DND-41 (cell line): ENCODE measurements around the gene SPDYE3.
"Not testable (repeated sequence)": the region's sequence is repeated elsewhere in the genome, so short reads cannot be mapped to it uniquely, and the experiment has no call there.

ENCODE experiments used
- ATAC-seq: fragments of 200-7000 bp; cut with Tn5 transposase; 3 replicates; pipeline ENCODE4 v1.9.1; 2021; ENCODE audit warnings: low read depth; ENCODE audit not compliant: insufficient read depth
- DNase-seq: peaks from one replicate; pipeline ENCODE4 v3.0.0-alpha.2; 2020
- H2AFZ ChIP-seq: 2 replicates; pipeline ENCODE4 v1.6.0; 2012; ENCODE audit warnings: low read depth, low read length
- H3K27ac ChIP-seq: 2 replicates; pipeline ENCODE4 v1.5.1; 2012; ENCODE audit warnings: low read length, inconsistent platforms
- H3K27me3 ChIP-seq: fragments of 200-600 bp; sonication (generic); 2 replicates; pipeline ENCODE4 v1.6.0; 2012; ENCODE audit warnings: low read length, mild to moderate bottlenecking, inconsistent platforms; ENCODE audit not compliant: insufficient read depth, poor library complexity
- H3K36me3 ChIP-seq: 2 replicates; pipeline ENCODE4 v1.5.1; 2012; ENCODE audit warnings: low read length, inconsistent platforms; ENCODE audit not compliant: insufficient read depth
- H3K4me1 ChIP-seq: 2 replicates; pipeline ENCODE4 v1.5.1; 2012; ENCODE audit warnings: mild to moderate bottlenecking, low read length; ENCODE audit not compliant: insufficient read depth
- H3K4me2 ChIP-seq: 2 replicates; pipeline ENCODE4 v1.6.0; 2012; ENCODE audit warnings: mild to moderate bottlenecking, moderate library complexity, low read length, inconsistent platforms; ENCODE audit not compliant: insufficient read depth
- H3K4me3 ChIP-seq, 2 experiments: fragments of 200-600 bp in 1 of 2; shearing (Covaris generic) in 1 of 2; 2 replicates each; pipeline ENCODE4 v1.5.1; 2012 to 2016; ENCODE audit warnings: inconsistent platforms in 2 of 2, low read length in 2 of 2, mild to moderate bottlenecking in 2 of 2, low read depth in 1 of 2, moderate library complexity in 1 of 2
- H3K79me2 ChIP-seq: 2 replicates; pipeline ENCODE4 v1.6.0; 2012; ENCODE audit warnings: low read length, inconsistent platforms; ENCODE audit not compliant: insufficient read depth
- H3K9ac ChIP-seq: 2 replicates; pipeline ENCODE4 v1.6.0; 2012; ENCODE audit warnings: low read depth, mild to moderate bottlenecking, inconsistent platforms, low read length, moderate library complexity
- H3K9me3 ChIP-seq: 2 replicates; pipeline ENCODE4 v1.5.1; 2012; ENCODE audit warnings: low read length, moderate library complexity, mild to moderate bottlenecking, inconsistent platforms; ENCODE audit not compliant: insufficient read depth, severe bottlenecking
- H4K20me1 ChIP-seq: 2 replicates; pipeline ENCODE4 v1.6.0; 2012; ENCODE audit warnings: low read length; ENCODE audit not compliant: insufficient read depth

SPDYE3 gene, protein sequence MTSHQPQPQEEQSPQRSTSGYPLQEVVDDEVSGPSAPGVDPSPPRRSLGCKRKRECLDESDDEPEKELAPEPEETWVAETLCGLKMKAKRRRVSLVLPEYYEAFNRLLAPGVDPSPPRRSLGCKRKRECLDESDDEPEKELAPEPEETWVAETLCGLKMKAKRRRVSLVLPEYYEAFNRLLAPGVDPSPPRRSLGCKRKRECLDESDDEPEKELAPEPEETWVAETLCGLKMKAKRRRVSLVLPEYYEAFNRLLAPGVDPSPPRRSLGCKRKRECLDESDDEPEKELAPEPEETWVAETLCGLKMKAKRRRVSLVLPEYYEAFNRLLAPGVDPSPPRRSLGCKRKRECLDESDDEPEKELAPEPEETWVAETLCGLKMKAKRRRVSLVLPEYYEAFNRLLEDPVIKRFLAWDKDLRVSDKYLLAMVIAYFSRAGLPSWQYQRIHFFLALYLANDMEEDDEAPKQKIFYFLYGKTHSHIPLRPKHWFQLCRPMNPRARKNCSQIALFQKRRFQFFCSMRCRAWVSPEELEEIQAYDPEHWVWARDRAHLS

GRCh38 chr7:100307402-100307801 lies at the start of gene SPDYE3:
SPDYE3 (plus strand) TSS chr7:100307702; CDS start chr7:100307886, 184 bp downstream.
- H3K4me1 ChIP-seq, H3K27me3 ChIP-seq, H2AFZ ChIP-seq, H3K4me3 ChIP-seq, H4K20me1 ChIP-seq, H3K79me2 ChIP-seq, H3K36me3 ChIP-seq, H3K4me2 ChIP-seq, ATAC-seq, H3K9ac ChIP-seq, DNase-seq, H3K9me3 ChIP-seq, H3K27ac ChIP-seq: not testable (repeated sequence)

DNA sequence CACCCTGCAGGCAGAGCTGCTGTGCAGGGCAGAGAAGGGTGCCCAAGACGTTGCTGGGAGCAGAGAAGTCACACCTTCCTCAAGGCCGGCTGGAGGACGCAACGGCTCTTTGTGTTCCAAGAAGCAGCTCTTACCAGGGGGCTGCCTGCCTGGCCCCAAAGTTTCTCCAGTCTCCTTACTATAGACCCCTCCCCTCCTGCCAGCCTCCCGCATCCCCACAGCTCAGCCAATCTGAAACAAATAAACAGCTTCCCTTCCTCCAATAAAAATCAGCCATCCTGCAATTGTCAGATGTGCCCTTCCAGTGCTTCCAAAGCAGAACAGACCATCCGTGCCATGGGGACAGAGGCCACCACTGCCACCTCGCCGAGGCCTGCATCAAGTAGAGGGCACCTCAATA lies 47.5 kb upstream of the SPDYE3 start:
- not testable (repeated sequence) for H3K4me3 ChIP-seq, DNase-seq, H3K4me2 ChIP-seq, H2AFZ ChIP-seq, H3K9ac ChIP-seq, H3K36me3 ChIP-seq, ATAC-seq, H3K4me1 ChIP-seq, H3K27me3 ChIP-seq, H3K9me3 ChIP-seq, H3K27ac ChIP-seq
- H4K20me1 ChIP-seq: peaks cover 27% of the 10 kb centered on the region
- H3K79me2 ChIP-seq: peaks cover 57% of the 10 kb centered on the region

DNA sequence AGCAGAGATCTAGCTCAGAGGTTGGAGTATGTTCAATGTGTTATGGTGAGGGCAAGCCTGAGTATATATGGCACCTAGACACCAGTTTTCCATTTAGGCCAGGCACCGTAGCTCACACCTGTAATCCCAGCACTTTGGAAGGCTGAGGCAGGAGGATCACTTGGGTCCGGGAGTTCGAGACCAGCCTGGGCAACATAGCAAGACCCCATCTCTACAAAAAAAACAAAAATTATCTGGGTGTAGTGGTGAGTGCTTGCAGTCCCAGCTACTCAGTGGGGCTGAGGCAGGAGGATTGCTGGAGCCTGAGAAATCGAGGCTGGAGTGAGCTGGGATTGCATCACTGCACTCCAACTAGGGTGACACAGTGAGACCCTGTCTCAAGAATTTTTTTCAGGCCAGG lies 44.6 kb upstream of the SPDYE3 start:
- Histone ChIP-seq H4K20me1 (peaks cover 25% of the 10 kb centered on the region; the same call in 1 of the 2 replicates), H3K79me2 (peaks cover 64% of the 10 kb centered on the region)
- H3K36me3 ChIP-seq, H3K4me1 ChIP-seq, H3K9ac ChIP-seq, H3K4me3 ChIP-seq, H3K9me3 ChIP-seq, H2AFZ ChIP-seq, DNase-seq, H3K27me3 ChIP-seq, H3K27ac ChIP-seq, H3K4me2 ChIP-seq, ATAC-seq: not testable (repeated sequence)

GRCh38 chr7:100264223-100264622 lies 43.3 kb upstream of the SPDYE3 start:
- not testable (repeated sequence) for DNase-seq

GRCh38 chr7:100264669-100265165 lies 42.8 kb upstream of the SPDYE3 start:
- not testable (repeated sequence) for H3K27me3 ChIP-seq, H3K27ac ChIP-seq, H2AFZ ChIP-seq, DNase-seq, ATAC-seq, H3K4me1 ChIP-seq, H3K9ac ChIP-seq, H3K4me2 ChIP-seq, H3K9me3 ChIP-seq, H3K4me3 ChIP-seq
- Histone ChIP-seq H3K79me2 (peaks cover 69% of the 10 kb centered on the region), H3K36me3 (peaks cover 14% of the 10 kb centered on the region), H4K20me1 (peaks cover 31% of the 10 kb centered on the region; the same call in 1 of the 2 replicates)

More at GRCh38 chr7:100264223-100264622, 43.3 kb upstream of the SPDYE3 start:
- H3K27me3 ChIP-seq, H3K27ac ChIP-seq, H3K9ac ChIP-seq, H3K9me3 ChIP-seq, ATAC-seq, H2AFZ ChIP-seq, H3K4me1 ChIP-seq, H3K4me2 ChIP-seq, H3K4me3 ChIP-seq: not testable (repeated sequence)
- peaks cover 14% of the 10 kb centered on the region for H3K36me3 ChIP-seq
- H3K79me2 ChIP-seq: peaks cover 68% of the 10 kb centered on the region
- H4K20me1 ChIP-seq: peaks cover 31% of the 10 kb centered on the region; the same call in 1 of the 2 replicates

- peaks cover 73% of the 10 kb centered on the region for H3K79me2 ChIP-seq
- not testable (repeated sequence) for H3K9me3 ChIP-seq, H3K4me3 ChIP-seq, H3K9ac ChIP-seq, H3K27me3 ChIP-seq, H3K4me1 ChIP-seq, H2AFZ ChIP-seq, DNase-seq, H3K27ac ChIP-seq, H3K4me2 ChIP-seq
- peaks cover 34% of the 10 kb centered on the region; the same call in 1 of the 2 replicates for H4K20me1 ChIP-seq
- peaks cover 14% of the 10 kb centered on the region for H3K36me3 ChIP-seq
- 0 out of 3 replicates have a peak, but pooled peaks have one; percentile 46 for ATAC-seq
These were observed 41.7 kb upstream of the SPDYE3 start for GRCh38 chr7:100265851-100266250.
